GM12878 (cell line): ENCODE results near the gene ZNF526. TPM values are rescaled to one million over a fixed set of nuclear protein-coding genes. Genes with fewer than 3 reads are reported as not detected.

ENCODE experiments used
- BACH1 ChIP-seq: fragments of 450-650 bp; IDR thresholded peaks from 2 replicates; pipeline ENCODE4 v1.6.1; 2017; ENCODE audit warnings: mild to moderate bottlenecking, borderline replicate concordance
- E2F8 ChIP-seq: fragments of 450-650 bp; IDR thresholded peaks from 2 replicates; pipeline ENCODE4 v1.6.1; 2018; ENCODE audit warnings: mild to moderate bottlenecking, low read depth, moderate library complexity; ENCODE audit not compliant: partially characterized antibody
- E4F1 ChIP-seq: fragments of 450-650 bp; IDR thresholded peaks from 2 replicates; pipeline ENCODE4 v1.6.1; 2018; ENCODE audit warnings: borderline replicate concordance, mild to moderate bottlenecking; ENCODE audit not compliant: partially characterized antibody
- EGR1 ChIP-seq, 2 experiments: IDR thresholded peaks; 1 replicate in 1 of 2; 2 replicates in 1 of 2; pipeline ENCODE4 v1.6.1; 2011 to 2012; ENCODE audit warnings: low read depth in 2 of 2, low read length in 2 of 2, borderline replicate concordance in 1 of 2, mild to moderate bottlenecking in 1 of 2, moderate library complexity in 1 of 2
- FOXK2 ChIP-seq: fragments of 450-650 bp; IDR thresholded peaks from 2 replicates; pipeline ENCODE4 v1.6.1; 2017; ENCODE audit warnings: mild to moderate bottlenecking, moderate library complexity
- HDAC2 ChIP-seq: fragments of 200-600 bp; sonication (generic); IDR thresholded peaks from 2 replicates; pipeline ENCODE4 v1.6.1; 2017
- IRF5 ChIP-seq: fragments of 450-650 bp; IDR thresholded peaks from 2 replicates; pipeline ENCODE4 v1.6.1; 2017; ENCODE audit warnings: borderline replicate concordance
- KLF5 ChIP-seq: fragments of 450-650 bp; IDR thresholded peaks from 2 replicates; pipeline ENCODE4 v1.6.1; 2014; ENCODE audit warnings: mild to moderate bottlenecking; ENCODE audit not compliant: partially characterized antibody
- NFXL1 ChIP-seq: fragments of 450-650 bp; IDR thresholded peaks from 2 replicates; pipeline ENCODE4 v1.6.1; 2017; ENCODE audit warnings: antibody characterized with exemption, mild to moderate bottlenecking, borderline replicate concordance
- RAD51 ChIP-seq: fragments of 450-650 bp; IDR thresholded peaks from 2 replicates; pipeline ENCODE4 v1.6.1; 2016; ENCODE audit warnings: moderate library complexity, mild to moderate bottlenecking, inconsistent platforms
- RB1 ChIP-seq: fragments of 450-650 bp; formaldehyde crosslinking; IDR thresholded peaks from 2 replicates; pipeline ENCODE4 v1.6.1; 2017; ENCODE audit warnings: mild to moderate bottlenecking, borderline replicate concordance
- RFX5 ChIP-seq: IDR thresholded peaks from 2 replicates; pipeline ENCODE4 v1.6.1; 2011; ENCODE audit warnings: low read depth, low read length, improper control_type of control experiment
- RUNX3 ChIP-seq: IDR thresholded peaks from 2 replicates; pipeline ENCODE4 v1.6.1; 2012; ENCODE audit warnings: low read length, inconsistent platforms
- SKIL ChIP-seq: fragments of 450-650 bp; IDR thresholded peaks from 2 replicates; pipeline ENCODE4 v1.6.1; 2017; ENCODE audit warnings: mild to moderate bottlenecking, low read depth, inconsistent platforms; ENCODE audit not compliant: poor library complexity, severe bottlenecking
- SMC3 ChIP-seq: IDR thresholded peaks from 2 replicates; pipeline ENCODE4 v1.6.1; 2011; ENCODE audit warnings: low read length, improper control_type of control experiment, borderline replicate concordance
- SRF ChIP-seq, 2 experiments: IDR thresholded peaks; 2 replicates each; pipeline ENCODE4 v1.6.1; 2011; ENCODE audit warnings: low read depth in 2 of 2, low read length in 2 of 2, mild to moderate bottlenecking in 1 of 2, moderate library complexity in 1 of 2
- STAT1 ChIP-seq: fragments of 450-650 bp; conservative IDR thresholded peaks from 2 replicates; pipeline ENCODE4 v1.6.1; 2014; ENCODE audit warnings: antibody characterized with exemption, mild to moderate bottlenecking
- USF1 ChIP-seq: IDR thresholded peaks from 2 replicates; pipeline ENCODE4 v1.6.1; 2011; ENCODE audit warnings: borderline replicate concordance, low read depth, mild to moderate bottlenecking, moderate library complexity, mixed read lengths, low read length; ENCODE audit not compliant: insufficient read depth; ENCODE audit errors: extremely low read length
- ZSCAN29 ChIP-seq: fragments of 450-650 bp; IDR thresholded peaks from 2 replicates; pipeline ENCODE4 v1.6.1; 2017; ENCODE audit warnings: mild to moderate bottlenecking, moderate library complexity
- polyA plus RNA-seq, 11 experiments: library from polyadenylated mRNA; depleted of rRNA in 4 of 11; unstranded in 6 of 11; stranded (reverse) in 5 of 11; fragments of >200 nt; fragmentation: Nextera tagmentation in 4 of 11; fragmentation: Illumina TruSeq in 1 of 11; extraction: Ambion mirVana in 4 of 11; extraction: Trizol in 1 of 11; gene quantifications; 1 replicate in 1 of 11; 2 replicates in 10 of 11; pipeline versions ENCODE4 v1.2.1 to v1.2.3, GENCODE V29; 2011 to 2016; ENCODE audit warnings: inconsistent platforms in 2 of 11, missing spikeins in 2 of 11, low read depth in 1 of 11
- total RNA-seq, 4 experiments: library from RNA; depleted of rRNA in 3 of 4; stranded (reverse); fragments of >200 nt in 3 of 4; fragmentation: Illumina TruSeq in 1 of 4; extraction: Trizol in 1 of 4; gene quantifications; 2 replicates each; pipeline versions ENCODE4 v1.2.1 to v1.2.3, GENCODE V29; 2013 to 2021

ZNF526 gene
- total and polyA plus RNA-seq, 10 of the 15 experiments (the other 5 are each of a cell fraction or from before 2014, with no cell fraction given) = 1.8 to 18.3 (median 5.5) TPM

GRCh38 chr19:42201489-42202289, 18.4 kb upstream of the ZNF526 start (continued):
- TF ChIP-seq SRF (IDR thresholded peaks at IDR 0.05; ENCODE audit: low read depth in 2 of 2, low read length in 2 of 2) (no peak), RFX5 (no peak), HDAC2 (no peak), KLF5 (no peak), FOXK2 (no peak), ZSCAN29 (no peak), E2F8 (no peak), E4F1 (peak; percentile 30), SKIL (no peak), EGR1 (IDR thresholded peaks at IDR 0.05; ENCODE audit: borderline replicate concordance in 1 of 2, low read depth in 2 of 2, low read length in 2 of 2) (no peak), RAD51 (no peak), USF1 (peak; percentile 40), NFXL1 (no peak), BACH1 (peak; percentile 48; the same call in 1 of the 2 replicates), SMC3 (no peak), STAT1 (no peak), RUNX3 (peak; percentile 79), RB1 (no peak), IRF5 (no peak)
